MCF 10A (cell line): ENCODE data around the gene WWOX. TPM values are rescaled to one million over a fixed set of nuclear protein-coding genes. Genes with fewer than 3 reads are reported as not detected.

Experiments used
- BruUV-seq: library from RNA; stranded (reverse); fragments of 400-500 nt; replicated peaks from 2 replicates; lab custom pipeline; 2021; lab: Mats Ljungman, UMichigan
- CTCF ChIA-PET: fragments of 300-600 bp; sonication (Branson Sonifier 250); formaldehyde crosslinking; extraction: SDS; loops from one replicate; lab custom pipeline; 2021; ENCODE audit warnings: antibody characterized with exemption, inconsistent platforms; lab: Yijun Ruan, JAX
- POLR2A ChIA-PET: fragments of 300-600, 350-650 bp; sonication (Branson Sonifier 250); formaldehyde crosslinking; extraction: SDS; loops from one replicate; lab custom pipeline; 2020; ENCODE audit warnings: antibody characterized with exemption, inconsistent platforms; lab: Yijun Ruan, JAX
- DNase-seq: peaks from one replicate; pipeline ENCODE4 v3.0.0-alpha.2; 2018; ENCODE audit not compliant: unreplicated experiment
- H3K27ac Mint-ChIP-seq: one replicate; pipeline ENCODE4 v1.8.0; 2022; ENCODE audit warnings: mild to moderate bottlenecking, low read depth, mixed read lengths; ENCODE audit not compliant: unreplicated experiment
- H3K27me3 Mint-ChIP-seq: one replicate; pipeline ENCODE4 v1.8.0; 2022; ENCODE audit warnings: mixed read lengths; ENCODE audit not compliant: insufficient read depth, unreplicated experiment
- H3K36me3 Mint-ChIP-seq: one replicate; pipeline ENCODE4 v1.8.0; 2022; ENCODE audit warnings: mild to moderate bottlenecking, moderate library complexity, mixed read lengths; ENCODE audit not compliant: insufficient read depth, unreplicated experiment
- H3K4me1 Mint-ChIP-seq: one replicate; pipeline ENCODE4 v1.8.0; 2022; ENCODE audit warnings: mixed read lengths; ENCODE audit not compliant: insufficient read depth, unreplicated experiment
- H3K4me3 Mint-ChIP-seq: one replicate; pipeline ENCODE4 v1.8.0; 2022; ENCODE audit warnings: mild to moderate bottlenecking, moderate library complexity, mixed read lengths; ENCODE audit not compliant: unreplicated experiment
- H3K9me3 Mint-ChIP-seq: one replicate; pipeline ENCODE4 v1.8.0; 2022; ENCODE audit warnings: mixed read lengths; ENCODE audit not compliant: unreplicated experiment
- intact Hi-C: fragments of 100-400 bp; cut with micrococcal nuclease; formaldehyde crosslinking; loops from 2 replicates; pipeline ENCODE4 v1.14.1; 2022
- total RNA-seq: library from RNA; stranded (reverse); gene quantifications from 2 replicates; pipeline ENCODE4 v1.2.3, GENCODE V29; 2022
- TF ChIP-seq, protein P1 (sequence below): fragments of 200-600 bp; IDR thresholded peaks from one replicate; pipeline ENCODE4 v1.8.0; 2022; ENCODE audit warnings: antibody characterized with exemption, mild to moderate bottlenecking; ENCODE audit not compliant: unreplicated experiment

WWOX gene
- total RNA-seq, 1 experiment from 2014 or later = 18.1 TPM

DNA sequence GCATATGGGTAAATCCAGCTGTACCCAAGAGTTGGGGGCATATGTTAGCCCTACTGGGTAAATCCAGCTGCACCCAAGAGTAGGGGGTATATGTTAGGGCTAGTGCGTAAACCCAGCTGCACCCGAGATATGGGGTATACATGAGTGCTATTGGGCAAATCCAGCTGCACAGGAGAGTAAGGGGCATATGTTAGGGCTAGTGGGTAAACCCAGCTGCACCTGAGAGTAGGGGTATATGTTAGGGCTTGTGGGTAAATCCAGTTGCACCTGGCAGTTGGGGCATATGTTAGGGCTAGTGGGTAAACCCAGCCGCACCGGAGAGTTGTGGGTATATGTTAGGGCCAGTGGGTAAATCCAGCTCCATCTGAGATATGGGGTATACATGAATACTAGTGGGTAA, 80.9 kb downstream of the WWOX start:
- DNase-seq = no peak
- Mint-ChIP-seq H3K4me1 (no peaks in the 10 kb centered on the region), H3K27ac (no peak overlapping the region), H3K9me3 (no peaks in the 10 kb centered on the region), H3K27me3 (no peaks in the 10 kb centered on the region), H3K36me3 (peaks cover 5% of the 10 kb centered on the region), H3K4me3 (no peak overlapping the region)
- no TSS peak for BruUV-seq
- TF ChIP-seq, protein P1, sequence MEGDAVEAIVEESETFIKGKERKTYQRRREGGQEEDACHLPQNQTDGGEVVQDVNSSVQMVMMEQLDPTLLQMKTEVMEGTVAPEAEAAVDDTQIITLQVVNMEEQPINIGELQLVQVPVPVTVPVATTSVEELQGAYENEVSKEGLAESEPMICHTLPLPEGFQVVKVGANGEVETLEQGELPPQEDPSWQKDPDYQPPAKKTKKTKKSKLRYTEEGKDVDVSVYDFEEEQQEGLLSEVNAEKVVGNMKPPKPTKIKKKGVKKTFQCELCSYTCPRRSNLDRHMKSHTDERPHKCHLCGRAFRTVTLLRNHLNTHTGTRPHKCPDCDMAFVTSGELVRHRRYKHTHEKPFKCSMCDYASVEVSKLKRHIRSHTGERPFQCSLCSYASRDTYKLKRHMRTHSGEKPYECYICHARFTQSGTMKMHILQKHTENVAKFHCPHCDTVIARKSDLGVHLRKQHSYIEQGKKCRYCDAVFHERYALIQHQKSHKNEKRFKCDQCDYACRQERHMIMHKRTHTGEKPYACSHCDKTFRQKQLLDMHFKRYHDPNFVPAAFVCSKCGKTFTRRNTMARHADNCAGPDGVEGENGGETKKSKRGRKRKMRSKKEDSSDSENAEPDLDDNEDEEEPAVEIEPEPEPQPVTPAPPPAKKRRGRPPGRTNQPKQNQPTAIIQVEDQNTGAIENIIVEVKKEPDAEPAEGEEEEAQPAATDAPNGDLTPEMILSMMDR = no peak
- intact Hi-C loops = no loop called here
- ChIA-PET POLR2A (interaction anchor here (1.2 kb wide), 1 partner anchor 51 kb away, joined by 3 read pairs; no protein-coding TSS in a partner anchor), CTCF (interaction anchor here (0.6 to 1.7 kb wide), 4 partner anchors 55 to 274 kb away, joined by 3 to 5 read pairs (median 4); no protein-coding TSS in a partner anchor)

DNA sequence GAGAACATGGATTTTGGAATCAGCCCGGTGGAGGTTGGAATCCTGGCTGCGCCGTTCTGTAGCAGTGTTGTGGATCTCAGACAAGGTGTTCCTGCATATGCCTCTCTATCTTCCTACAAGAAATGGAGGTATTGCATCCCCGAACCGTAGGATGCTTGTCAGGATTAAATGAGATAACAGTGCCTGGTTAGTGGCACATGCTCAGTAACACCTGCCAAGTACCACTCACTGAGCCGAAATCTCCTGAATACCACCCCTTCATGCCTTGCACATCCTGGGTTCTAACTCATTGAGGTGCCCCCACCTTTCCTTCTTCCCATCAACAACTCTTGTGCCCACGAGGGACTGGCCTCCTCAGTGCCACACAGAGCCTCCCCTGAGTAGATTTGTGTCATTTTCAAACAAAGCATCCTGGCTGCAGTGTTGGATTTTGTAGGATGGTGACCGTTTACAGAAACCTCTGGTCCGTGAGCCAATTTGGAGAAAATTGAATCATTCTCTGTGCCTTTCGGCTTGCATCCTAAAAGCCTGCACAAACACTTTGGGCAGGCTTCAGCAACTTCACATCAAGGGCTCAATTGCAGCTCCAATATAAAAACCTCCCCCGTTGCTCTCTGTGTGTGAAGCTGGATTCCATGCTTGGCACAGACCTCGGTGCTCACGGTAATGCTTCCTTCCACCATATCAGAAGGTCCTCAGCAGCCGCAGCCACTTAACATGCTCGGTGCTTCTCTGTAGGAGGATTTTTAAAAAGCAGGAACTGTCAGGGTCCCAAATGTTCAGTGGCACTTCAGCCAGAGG, 84.2 kb downstream of the WWOX start:
- Mint-ChIP-seq H3K27ac (no peak overlapping the region), H3K27me3 (no peaks in the 10 kb centered on the region), H3K9me3 (no peaks in the 10 kb centered on the region), H3K4me1 (no peaks in the 10 kb centered on the region), H3K36me3 (peaks cover 5% of the 10 kb centered on the region), H3K4me3 (no peak overlapping the region)
- intact Hi-C loops = no loop called here
- TF ChIP-seq, protein P1 = no peak
- BruUV-seq = no TSS peak
- POLR2A ChIA-PET = no interaction called here
- CTCF ChIA-PET = interaction anchor here (0.7 kb wide), 1 partner anchor 229 kb away, joined by 3 read pairs; no protein-coding TSS in a partner anchor
- no peak for DNase-seq

GRCh38 chr16:78184238-78185183, 85.1 kb downstream of the WWOX start:
- no peaks in the 10 kb centered on the region for H3K9me3 Mint-ChIP-seq
- H3K27me3 Mint-ChIP-seq = no peaks in the 10 kb centered on the region
- POLR2A ChIA-PET = interaction anchor here (0.7 kb wide), 1 partner anchor 85 kb away, joined by 3 read pairs; the partner anchor contains the start of gene WWOX
- TF ChIP-seq, protein P1 = no peak
- no peaks in the 10 kb centered on the region for H3K4me1 Mint-ChIP-seq
- intact Hi-C loops = no loop called here
- peaks cover 5% of the 10 kb centered on the region for H3K36me3 Mint-ChIP-seq
- H3K4me3 Mint-ChIP-seq = no peak overlapping the region
- CTCF ChIA-PET = interaction anchor here (0.7 kb wide), 1 partner anchor 228 kb away, joined by 3 read pairs; no protein-coding TSS in a partner anchor
- BruUV-seq = no TSS peak
- DNase-seq = peak; percentile 55
- no peak overlapping the region for H3K27ac Mint-ChIP-seq
